Cortex of kidney (tissue), 1 donor: ENCODE results near the gene HNRNPM.

Experiments used
- DNase-seq: peaks from one replicate; lab custom pipeline; 2025; lab: John Stamatoyannopoulos, UW

HNRNPM gene

GRCh38 chr19:8485561-8486371 is 41.0 kb downstream of the HNRNPM start:
- DNase-seq = no peak

GRCh38 chr19:8486661-8487136 is 41.9 kb downstream of the HNRNPM start:
- no peak for DNase-seq

GRCh38 chr19:8487137-8487851 is 42.5 kb downstream of the HNRNPM start:
- DNase-seq = no peak

DNA sequence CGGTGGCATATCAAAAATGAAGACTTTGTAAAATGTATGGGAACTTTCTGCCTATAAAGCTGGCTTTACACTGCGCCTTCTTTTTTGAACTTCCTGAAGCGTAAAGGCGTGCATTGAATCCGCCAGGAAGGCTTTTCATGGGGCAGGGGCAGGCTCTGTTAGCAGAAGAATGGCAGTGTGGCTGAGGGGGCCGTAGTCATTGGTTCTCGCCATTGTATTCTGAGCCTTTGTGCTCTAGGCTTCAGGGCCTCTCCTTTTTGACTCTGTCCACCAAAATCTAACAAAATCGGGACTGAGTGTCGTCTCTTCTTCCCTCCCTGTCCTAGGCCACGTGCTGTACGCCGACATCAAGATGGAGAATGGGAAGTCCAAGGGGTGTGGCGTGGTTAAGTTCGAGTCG is 43.6 kb downstream of the HNRNPM start:
- DNase-seq = no peak

- no peak for DNase-seq
Observed at GRCh38 chr19:8489561-8490394, 45.0 kb downstream of the HNRNPM start.

GRCh38 chr19:8490395-8490760 is 45.6 kb downstream of the HNRNPM start:
- no peak for DNase-seq

DNA sequence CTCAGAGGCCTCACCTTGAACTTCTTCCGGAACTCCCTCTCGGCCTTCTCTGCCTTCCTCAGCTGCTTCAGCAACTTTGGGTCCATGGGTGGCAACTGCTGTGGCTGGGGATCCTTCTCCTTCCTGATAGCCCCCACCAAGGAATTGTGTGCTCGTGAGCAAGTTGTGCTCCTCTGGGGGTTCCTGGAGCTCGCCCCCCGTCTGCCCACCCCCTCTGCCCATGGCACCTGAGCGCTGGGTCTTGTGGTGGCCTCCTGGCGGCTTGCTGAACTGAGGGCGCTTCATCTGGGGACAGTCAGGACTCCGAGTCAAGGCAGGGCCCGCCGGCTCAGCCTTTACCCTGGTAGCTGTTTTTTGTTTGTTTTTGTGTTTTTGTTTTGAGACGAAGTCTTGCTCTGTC is 46.1 kb downstream of the HNRNPM start:
- DNase-seq = no peak

DNA sequence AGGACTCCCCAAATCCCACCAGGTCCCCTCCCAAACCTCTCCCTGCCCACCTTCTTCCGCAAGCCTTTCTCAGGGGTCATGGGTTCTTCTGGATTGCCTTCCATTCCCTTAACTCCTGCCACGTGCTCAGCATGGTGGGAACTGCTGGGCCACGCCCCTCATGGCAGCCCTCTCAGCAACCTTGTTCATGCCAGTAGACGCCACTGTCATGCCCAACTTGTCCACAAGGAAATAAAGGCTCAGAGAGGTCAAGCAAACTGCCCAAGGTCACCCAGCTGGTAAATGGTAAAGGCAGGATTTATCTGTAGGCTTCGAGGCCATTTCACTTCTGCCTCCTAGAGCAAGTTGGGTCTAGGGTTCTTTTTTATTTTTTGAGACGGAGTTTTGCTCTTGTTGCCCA is 46.8 kb downstream of the HNRNPM start:
- no peak for DNase-seq

DNA sequence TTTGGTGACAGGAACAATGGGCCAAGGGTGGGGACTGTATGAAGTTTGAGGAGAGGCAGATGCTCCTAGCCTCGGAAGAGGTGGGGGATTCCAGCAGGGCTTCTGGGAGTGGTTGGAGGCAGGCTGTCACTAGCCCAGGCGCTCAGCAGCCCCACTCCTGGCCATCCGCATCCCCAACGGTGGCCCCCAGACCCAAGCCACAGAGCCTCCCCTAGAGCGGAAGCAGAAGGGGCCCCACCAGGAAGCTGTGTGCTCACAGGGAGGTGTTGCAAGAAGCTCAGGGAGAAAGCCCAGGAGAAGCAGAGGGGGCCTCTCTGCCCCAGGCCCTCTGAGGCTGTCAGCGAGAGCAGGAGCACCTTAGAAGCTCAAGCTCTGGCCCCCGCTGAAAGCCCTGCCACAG is 49.4 kb downstream of the HNRNPM start:
- DNase-seq = no peak

- DNase-seq = no peak
Observed at GRCh38 chr19:8498295-8498694, 53.5 kb downstream of the HNRNPM start.

DNA sequence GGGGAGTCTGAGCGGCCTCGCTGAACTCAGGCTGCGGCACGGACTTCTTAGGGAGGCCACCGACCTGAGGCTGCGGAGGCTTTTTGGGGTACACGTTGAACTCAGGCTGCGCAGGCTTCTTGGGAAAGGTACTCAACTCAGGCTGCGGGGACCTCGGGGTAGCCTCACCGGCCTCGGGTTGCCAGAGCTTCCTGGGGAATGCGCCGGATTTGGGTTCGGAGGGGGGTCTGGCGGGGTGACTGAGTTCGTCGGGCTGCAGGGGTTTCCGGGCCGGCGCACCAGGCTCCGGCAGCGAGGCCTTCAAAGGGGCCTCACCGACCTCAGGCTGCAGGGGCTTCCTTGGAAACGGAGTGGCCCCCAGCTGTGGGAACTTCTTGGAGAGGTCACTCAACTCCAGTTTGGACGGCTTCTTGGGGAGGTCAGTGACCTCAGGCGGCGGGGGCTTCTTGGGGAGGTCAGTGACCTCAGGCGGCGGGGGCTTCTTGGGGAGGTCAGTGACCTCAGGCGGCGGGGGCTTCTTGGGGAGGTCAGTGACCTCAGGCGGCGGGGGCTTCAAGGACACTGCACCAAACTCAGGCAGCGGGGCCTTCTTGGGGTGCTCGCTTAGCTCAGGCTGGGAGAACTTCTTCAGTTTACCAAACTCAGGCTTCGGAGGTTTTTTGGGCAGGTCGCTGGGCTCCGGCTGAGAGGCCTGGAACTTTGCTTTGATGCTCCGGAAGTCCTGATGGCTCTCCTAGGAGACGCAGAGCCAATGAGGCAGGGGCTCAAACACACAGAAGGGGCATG is 54.5 kb downstream of the HNRNPM start:
- no peak for DNase-seq

DNA sequence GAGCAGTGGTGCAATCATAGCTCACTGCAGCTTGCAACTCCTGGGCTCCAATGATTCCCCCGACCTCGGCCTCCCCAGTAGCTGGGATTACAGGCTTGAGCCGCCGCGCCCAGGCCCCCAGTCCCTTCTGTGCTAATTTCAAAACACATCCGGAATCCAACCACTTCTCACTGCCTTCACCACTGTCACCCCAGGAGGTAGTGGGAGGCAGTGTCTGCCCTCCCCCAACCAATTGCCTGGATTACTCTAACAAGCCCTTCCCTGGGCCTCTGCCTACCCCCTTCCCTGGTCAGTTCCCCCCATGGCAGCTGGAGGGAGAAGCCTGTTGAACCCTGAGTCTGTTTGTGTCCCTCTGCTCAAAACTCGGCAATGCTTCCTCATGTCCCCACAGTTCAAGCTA is 55.4 kb downstream of the HNRNPM start:
- no peak for DNase-seq

GRCh38 chr19:8501516-8501915 is 56.7 kb downstream of the HNRNPM start:
- no peak for DNase-seq

GRCh38 chr19:8501981-8502380 is 57.2 kb downstream of the HNRNPM start:
- no peak for DNase-seq

DNA sequence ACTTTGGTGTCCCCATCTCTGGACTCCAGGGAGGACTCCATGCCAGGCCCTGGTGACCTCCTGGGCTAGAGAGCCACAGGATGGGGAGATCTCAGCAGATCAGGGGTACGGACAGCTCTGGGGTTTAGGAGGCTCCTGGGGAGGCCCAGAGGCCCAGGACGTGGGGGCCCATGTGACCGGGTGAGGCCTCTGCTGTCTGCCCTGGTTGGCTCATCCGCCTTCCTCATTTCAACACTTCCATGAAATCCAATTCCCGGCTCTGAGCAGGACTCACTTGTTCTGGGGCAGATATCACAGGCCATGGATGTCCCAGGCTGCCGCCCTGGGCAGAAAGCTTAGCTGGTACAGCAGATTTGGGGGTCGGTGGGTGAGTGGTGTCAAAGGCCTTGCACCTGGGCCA is 58.7 kb downstream of the HNRNPM start:
- DNase-seq = no peak

- DNase-seq = no peak
Observed at GRCh38 chr19:8504171-8504570, 59.4 kb downstream of the HNRNPM start.

DNA sequence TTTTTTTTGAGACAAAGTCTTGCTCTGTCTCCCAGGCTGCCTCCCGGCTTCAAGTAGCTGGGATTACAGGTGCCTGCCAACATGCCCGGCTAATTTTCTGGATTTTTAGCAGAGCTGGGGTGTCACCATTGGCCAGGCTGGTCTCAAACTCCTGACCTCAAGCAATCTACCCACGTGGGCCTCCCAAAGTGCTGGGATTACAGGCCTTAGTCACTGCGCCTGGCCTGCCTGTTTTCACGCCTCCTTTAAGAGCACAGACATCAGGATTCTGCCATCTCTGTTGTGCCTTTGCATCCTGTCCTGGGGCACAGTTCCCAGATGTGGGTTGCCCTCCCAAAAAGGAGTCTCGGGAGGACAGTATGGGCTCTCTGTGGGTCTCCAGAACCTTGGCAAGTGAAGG is 60.1 kb downstream of the HNRNPM start:
- DNase-seq = no peak

DNA sequence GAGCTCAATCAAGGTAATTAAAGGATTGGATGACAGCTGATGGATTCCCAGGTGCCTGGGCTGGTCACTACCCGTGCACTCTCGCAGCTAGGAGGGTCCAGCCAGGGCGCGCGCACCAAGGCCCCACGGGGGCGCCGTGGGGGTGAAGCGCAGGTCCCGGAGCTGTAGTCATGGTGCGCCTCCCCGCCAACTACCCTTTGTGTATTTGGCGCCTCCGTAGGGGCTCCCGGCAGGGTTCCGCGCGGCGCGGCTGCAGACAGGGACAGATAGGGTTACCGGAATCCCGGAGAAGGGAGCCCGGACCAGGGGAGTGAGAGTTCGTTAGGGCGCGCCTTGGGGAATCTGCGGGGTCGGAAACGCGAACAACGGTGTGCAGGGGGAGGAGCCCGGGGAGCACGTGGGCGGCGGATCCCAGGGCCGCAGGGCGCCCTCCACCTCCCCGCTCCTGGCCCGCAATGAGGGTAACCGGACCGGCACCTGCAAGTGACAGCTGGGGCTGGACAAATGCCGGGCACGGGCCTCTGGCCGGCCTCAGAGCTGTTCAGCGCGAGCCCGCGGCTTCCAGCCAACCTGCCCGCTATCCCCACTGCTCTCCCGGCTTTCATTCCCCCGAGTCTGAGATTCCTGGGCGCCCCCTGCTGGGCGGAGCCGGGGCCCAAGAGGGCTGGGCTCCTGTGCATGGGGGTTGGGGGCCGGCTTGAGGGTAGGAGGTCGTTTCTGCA is 61.1 kb downstream of the HNRNPM start:
- no peak for DNase-seq

DNA sequence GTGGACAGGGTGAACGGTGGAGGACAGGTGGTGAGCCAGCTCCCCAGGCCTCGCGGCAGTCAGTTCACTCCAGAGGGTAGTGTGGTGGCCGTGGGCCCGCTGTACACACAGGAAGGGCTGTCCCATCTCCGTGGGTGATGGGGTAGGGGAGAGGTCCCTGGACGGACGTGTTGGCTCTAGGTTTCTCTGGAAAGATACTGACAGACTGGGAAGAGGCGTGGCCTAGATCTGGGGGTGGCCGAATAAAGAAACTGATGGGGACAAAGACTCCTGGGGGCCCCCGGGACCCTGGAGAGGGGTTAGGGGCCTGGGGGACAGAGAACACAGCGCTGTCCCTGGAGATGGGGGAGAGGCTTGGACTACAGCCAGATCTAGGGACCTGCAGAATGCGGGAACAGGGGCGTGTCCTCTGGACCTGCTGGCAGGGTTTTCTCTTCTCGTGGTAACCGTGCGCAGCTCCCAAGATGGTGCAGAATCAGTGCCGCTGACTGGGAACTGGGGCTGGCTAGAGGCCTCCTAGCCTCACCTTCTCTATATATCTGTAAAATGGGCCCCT is 61.7 kb downstream of the HNRNPM start:
- DNase-seq = no peak

DNA sequence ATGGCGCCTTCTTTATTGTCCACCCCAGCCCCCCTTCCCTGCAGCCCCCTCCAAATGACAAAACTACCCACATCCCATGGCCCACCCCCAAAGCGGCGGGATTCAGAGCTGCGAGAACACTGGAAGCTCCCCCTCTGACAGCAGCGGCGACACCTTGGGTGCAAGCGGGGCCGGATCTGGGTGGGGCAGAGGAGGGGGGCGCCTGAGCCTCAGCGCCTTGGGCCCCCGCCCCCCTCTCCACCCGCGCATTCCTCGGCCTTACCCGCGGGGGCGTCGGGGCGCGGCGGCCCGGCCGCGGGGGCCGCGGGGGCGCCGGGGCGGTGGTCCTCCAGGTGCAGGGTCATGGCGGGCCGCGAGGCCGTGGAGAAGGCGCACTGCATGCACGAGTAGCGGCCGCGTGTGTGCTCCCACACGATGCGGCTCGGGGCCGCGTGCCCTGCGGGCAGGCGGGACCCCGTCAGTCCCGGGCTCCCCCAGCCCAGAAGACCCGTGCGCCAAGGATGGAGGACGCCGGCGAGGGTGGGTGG is 65.9 kb downstream of the HNRNPM start:
- no peak for DNase-seq
